GM21619 (cell line): ENCODE data around the gene MRFAP1.
"Not testable (repeated sequence)": the region's sequence is repeated elsewhere in the genome, so short reads cannot be mapped to it uniquely, and the experiment has no call there.

Experiments used
- ATAC-seq: cut with Tn5 transposase; IDR thresholded peaks from one replicate; pipeline ENCODE4 v1.9.1; 2021; ENCODE audit not compliant: unreplicated experiment

Gene MRFAP1

DNA sequence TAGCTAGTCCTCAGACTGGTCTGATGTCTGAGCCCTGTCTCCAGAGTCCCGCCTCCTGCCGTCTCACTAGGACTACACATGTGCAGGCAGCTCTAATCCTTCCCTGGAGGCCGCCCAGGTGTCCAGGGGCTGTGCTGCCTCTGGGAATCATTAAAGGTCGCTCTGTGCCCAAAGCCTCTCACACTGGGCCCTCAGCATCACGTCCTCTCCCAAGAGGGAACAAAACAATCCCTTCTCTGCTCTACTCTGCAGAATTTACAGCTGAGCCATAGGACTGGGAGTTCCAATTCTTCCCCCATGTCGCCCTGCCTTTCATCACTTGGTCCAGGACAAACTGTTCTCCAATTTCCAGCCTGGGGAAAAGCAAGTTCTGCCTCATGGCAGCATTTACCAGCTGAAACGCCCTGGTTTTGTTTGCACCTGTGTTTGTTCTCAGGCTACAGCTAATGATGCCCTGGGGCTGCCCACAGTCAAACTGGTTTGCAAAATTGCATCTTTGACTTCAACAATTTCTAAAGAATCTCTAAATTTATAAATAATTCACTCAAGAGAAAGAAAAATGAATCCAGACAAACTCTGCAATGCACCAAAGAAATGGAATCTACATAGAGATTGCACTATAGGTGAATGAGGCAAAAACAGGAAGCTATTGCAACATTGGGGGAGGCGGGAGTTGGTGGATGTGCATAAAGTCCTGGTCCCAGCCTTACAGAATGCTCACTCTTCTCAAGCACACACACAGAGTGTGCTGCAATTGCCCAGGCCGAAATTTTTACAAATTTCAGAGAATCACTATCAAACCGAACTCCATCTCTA lies 7.2 kb upstream of the MRFAP1 start:
- ATAC-seq = no peak

GRCh38 chr4:6634746-6635145 lies 5.7 kb upstream of the MRFAP1 start:
- no peak for ATAC-seq

DNA sequence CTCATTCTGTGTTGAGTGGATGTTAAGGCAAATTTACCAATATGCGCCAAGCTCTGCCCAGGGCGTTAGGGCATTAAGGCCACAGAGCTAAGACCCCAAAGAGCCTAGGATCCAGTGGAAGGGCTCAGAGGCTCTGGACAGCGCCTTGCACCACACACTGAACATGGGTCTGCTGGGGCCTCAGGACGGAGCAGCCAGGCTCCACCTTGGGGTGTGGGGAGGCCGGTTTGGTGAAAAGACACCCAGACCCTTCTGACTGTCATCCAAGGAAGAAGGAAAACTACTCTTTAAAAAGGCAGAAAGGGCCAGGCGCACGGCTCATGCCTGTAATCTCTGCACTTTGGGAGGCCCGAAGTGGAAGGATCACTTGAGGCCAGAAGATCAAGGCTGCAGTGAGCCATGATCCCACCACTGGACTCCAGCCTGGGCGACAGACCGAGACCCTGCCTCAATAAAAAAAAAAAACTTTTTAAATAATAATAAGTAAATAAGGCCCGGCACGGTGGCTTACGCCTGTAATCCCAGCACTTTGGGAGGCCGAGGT lies 1.3 kb upstream of the MRFAP1 start:
- no peak for ATAC-seq

DNA sequence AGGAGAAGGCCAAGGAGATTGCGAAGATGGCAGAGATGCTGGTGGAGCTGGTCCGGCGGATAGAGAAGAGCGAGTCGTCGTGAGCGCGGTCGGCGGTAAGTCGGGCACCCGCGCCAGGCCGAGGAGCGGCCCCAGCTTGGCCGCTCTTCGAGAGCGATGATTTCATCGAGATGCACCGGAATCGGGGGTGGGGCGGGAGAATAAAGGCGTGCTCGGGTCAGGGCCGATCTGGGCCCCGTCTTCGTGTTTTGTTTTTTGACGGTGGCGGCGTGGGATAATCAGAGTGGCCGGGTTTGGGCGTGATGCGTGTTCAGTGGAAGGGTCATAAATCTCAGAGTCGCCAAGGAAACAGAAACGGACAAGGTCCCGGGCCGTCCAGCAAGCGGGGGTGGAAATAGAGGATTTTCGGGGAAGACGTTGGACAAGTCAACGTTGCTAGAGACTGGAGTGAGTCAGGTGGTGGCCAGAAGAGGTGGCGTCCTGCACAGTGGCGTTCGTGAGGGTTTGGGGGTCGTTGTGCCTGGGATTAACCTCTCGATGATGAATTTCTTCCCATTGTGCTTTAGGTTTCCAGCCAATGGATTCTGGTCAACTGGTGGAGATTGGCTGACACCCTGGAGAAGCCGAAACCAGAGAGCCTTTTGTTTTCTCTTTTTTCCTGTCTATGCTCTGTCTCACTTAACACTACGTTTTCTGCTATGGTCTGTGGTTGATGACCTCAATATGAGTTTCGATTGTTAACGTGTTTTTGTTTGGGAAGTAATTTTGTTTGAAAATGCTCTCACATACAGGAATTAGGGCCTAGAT lies 882 bp downstream of the MRFAP1 start:
- ATAC-seq = peak; percentile 34

DNA sequence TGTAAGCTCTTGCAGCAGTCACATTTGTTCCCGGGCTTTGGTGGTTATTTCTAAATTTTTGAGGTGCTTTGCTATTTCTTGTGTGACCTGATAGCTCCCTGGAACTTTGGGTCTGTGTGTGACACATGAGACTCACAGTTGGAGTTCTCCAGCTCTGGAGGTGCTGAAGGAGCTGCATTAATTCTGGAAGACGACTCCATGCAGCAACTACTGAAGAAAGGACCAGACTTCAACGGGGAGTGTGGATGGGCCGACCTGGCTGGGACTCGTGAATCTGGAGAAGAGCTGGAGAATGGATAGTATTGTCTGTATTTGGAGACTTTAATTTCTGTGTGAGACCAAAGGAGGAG lies 1.5 kb downstream of the MRFAP1 start:
- no peak for ATAC-seq

GRCh38 chr4:6643141-6643847 lies 2.8 kb downstream of the MRFAP1 start:
- no peak for ATAC-seq

DNA sequence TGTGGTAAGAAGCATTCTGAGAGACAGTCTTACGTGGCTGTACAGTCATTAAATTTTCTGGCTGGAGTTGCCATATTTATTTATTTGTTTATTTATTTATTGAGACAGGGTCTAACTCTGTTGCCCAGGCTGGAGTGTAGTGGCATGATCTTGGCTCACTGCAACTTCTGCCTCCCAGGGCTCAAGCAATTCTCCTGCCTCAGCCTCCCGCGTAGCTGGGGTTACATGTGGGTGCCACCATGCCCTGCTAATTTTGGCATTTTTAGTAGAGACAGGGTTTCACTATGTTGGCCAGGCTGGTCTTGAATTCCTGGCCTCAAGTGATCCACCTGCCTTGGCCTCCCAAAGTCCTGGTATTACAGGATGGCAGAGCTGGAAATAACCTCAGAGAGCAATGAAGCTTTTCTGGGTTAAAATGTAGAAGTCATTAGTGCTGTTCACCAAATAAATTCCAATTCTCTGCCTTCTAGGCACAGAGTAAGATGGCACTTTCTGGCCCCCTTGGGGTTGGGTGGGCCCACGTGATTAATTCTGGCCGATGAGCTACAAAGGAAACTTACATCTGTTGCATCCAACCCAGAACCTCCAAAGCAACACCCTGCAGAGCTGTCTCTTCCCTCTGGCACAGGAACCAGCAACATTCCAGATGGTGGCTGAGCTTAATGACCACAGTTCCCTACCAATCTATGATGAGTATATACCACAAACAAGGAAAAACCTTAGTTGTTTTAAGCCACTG lies 4.5 kb downstream of the MRFAP1 start:
- no peak for ATAC-seq

DNA sequence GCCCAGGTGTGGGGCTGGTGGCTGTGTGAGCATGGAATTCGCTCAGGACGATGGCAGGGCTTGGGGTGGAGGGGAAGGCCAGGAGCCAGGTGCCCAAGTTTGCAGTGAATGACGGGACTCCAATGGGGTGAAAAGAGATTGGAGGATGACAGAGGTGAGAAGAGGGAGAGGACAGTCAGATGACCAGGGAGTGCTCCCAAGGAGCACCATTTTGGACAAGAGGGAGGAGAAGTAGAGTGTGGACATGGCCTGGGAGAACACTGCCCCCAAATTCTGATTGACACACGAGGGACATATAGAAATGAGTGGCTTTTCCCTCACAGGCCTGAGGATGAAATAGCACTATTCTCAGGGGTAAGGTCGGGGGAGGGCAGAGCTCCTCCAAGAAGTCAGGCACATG lies 6.7 kb downstream of the MRFAP1 start:
- ATAC-seq = no peak

DNA sequence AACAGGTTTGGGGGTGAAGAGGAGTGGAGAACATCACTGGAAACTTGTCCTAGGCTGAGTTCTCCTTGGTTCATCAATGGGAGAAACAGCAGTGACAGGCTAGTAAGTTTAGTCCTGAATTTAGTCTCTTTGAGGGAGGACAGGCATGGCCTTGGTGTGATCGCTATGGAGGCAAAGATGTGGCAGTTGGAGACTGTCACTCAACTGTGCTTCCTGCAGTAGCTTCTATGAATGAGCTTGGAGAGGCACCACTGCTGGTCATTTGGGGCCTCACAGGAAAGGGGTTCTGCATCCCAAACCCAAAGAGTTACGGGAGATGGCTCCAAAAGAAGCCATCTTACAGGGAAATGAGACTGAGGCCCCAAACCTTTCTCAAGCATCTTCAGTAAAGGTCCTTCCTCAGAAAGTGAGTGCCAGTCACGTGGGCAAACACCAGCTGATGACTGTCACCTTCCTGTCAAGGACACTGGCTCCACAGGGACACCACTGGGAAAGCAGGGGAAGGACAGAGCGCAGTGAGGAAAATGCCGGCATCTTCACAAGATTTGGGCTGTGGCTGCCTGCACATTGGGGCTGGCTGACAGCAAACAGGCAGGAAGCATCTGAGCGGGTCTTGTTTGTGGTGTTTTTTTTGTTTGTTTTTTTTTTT lies 7.2 kb downstream of the MRFAP1 start:
- no peak for ATAC-seq

DNA sequence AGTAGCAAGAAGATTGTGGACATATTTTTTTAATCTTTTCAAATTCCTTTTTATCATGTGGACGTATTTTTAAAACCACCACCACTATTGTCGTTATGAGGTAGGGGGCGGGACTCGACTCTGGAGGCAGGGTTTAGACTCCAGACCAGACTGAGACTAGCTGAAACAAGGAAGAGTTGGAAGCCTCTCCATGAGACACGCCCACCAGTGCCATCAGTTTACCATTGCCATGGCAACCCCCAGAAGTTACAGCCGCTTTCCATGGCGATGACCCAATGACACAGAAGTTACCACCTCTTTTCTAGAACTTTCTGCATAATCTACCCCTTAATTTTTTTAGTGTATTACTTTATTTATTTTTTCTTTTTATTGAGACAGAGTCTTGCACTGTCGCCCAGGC lies 8.7 kb downstream of the MRFAP1 start:
- ATAC-seq = no peak

GRCh38 chr4:6654211-6654610 lies 13.7 kb downstream of the MRFAP1 start:
- ATAC-seq = not testable (repeated sequence)

GRCh38 chr4:6655291-6655690 lies 14.8 kb downstream of the MRFAP1 start:
- ATAC-seq = not testable (repeated sequence)

DNA sequence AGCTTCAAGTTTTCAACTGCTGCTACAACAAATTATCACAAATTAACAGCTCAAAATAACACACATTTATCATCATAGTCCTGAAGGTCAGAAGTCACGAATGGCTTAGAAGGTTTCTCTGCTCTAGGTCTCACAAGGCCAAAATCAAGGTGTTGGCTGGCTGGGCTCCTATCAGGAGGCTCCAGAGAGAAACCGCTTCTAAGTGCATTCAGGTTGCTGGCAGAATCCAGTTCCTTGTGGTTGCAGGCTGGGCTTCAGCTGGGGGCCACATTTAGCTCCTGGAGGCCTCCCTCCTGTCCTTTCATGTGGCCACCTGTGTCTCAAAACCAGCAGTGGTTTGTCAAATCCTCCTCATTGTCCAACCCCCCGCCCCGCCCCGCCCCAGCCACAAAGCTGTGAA lies 15.4 kb downstream of the MRFAP1 start:
- no peak for ATAC-seq

DNA sequence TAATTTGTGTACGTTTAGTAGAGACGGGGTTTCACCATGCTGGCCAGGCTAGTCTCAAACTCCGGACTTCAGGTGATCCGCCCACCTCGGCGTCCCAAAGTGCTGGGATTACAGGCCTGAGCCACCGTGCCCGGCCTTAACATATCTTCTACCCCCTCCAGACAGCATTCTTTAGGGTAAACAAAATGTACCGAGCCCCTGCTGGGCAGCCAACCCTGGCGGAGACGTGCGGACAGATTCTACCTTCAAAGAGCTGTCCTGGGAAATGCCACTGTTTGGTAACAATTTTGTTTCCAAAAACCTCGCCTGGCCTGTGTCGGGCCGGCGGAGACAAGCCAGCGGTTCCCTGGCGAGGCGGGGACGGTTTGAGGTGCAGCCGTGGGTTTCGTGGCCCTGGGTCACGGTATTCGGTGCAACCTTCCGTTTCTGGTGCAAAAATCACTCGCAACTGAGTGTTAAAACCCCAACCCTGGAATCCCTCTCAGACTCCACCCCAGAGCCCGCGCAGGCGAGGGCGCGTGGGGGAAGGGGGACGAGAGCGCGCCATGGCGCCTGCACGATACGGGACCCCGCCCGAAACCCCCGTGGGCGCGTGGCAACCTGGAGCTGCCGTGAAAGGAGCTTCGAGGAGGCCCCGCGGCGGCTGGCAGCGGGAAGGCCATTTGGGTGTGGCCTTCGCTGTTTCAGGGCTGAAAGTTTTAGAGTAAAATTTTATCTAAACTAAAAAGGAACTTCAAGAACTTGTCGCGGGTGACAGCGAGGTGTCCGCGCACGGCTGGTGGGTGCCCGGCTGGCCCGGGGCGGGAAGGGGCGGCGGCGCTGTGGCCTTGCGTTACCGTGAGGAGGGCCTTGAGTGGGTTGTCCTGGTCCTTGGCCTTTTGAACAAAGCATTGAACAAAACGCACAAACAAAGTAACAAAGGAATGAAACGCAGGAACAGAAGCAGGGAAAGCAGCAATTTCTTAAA lies 17.0 kb downstream of the MRFAP1 start:
- ATAC-seq = no peak

GRCh38 chr4:6658209-6658595 lies 17.7 kb downstream of the MRFAP1 start:
- no peak for ATAC-seq

- no peak for ATAC-seq
Observed at GRCh38 chr4:6658597-6659075, 18.2 kb downstream of the MRFAP1 start.

GRCh38 chr4:6659897-6660296 lies 19.4 kb downstream of the MRFAP1 start:
- ATAC-seq = no peak

DNA sequence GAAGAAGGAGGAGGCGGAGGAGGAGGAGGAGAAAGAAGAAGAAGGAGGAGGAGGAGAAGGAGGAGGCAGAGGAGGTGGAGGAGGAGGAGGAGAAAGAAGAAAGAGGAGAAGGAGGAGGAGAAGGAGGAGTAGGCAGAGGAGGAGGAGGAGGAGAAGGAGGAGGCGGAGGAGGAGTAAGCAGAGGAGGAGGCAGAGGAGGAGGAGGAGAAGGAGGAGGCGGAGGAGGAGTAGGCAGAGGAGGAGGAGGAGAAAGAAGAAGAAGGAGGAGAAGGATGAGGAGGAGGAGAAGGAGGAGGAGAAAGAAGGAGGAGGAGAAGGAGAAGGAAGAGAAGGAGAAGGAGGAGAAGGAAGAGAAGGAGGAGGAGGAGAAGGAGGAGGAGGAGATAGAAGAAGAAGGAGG lies 19.9 kb downstream of the MRFAP1 start:
- ATAC-seq = no peak

DNA sequence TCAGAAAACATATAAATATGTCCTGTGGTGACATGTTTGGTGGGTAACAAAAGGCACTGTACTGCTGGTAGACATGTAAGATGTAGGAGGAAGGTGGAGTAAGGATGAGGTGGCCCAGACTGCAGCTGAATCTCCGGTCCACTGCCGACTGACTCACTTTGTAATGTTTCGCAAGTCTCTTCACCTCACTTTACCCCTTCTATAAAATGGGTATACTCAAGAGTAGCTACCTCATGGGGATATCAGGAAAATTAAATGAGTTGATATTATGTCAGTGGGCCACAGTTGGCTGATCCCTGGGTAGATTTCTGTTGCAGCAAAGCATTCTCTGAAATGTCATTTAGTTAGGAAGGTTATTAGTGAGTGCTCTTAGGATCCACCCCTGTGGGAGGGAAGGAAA lies 22.1 kb downstream of the MRFAP1 start:
- no peak for ATAC-seq
